HL-60 (cell line): Measurements from ENCODE around the gene TMEM182.

Source experiments
- GABPA ChIP-seq: IDR thresholded peaks from 2 replicates; pipeline ENCODE4 v1.6.1; 2012; ENCODE audit warnings: low read depth
- POLR2AphosphoS5 ChIP-seq: IDR thresholded peaks from 2 replicates; pipeline ENCODE4 v1.6.1; 2012; ENCODE audit warnings: low read depth
- SPI1 ChIP-seq: IDR thresholded peaks from 2 replicates; pipeline ENCODE4 v1.6.1; 2012; ENCODE audit warnings: low read depth, mild to moderate bottlenecking, borderline replicate concordance
- TF ChIP-seq, protein P1 (sequence below): IDR thresholded peaks from one replicate; pipeline ENCODE4 v1.5.1; 2011; ENCODE audit warnings: low read length, control low read depth, inconsistent platforms; ENCODE audit not compliant: insufficient read depth
- TF ChIP-seq, protein P2 (sequence below): IDR thresholded peaks from 2 replicates; pipeline ENCODE4 v1.6.1; 2012; ENCODE audit warnings: low read depth; ENCODE audit not compliant: insufficient replicate concordance

GRCh38 chr2:102784940-102785339, 23.1 kb downstream of the TMEM182 start:
- TF ChIP-seq, protein P1, sequence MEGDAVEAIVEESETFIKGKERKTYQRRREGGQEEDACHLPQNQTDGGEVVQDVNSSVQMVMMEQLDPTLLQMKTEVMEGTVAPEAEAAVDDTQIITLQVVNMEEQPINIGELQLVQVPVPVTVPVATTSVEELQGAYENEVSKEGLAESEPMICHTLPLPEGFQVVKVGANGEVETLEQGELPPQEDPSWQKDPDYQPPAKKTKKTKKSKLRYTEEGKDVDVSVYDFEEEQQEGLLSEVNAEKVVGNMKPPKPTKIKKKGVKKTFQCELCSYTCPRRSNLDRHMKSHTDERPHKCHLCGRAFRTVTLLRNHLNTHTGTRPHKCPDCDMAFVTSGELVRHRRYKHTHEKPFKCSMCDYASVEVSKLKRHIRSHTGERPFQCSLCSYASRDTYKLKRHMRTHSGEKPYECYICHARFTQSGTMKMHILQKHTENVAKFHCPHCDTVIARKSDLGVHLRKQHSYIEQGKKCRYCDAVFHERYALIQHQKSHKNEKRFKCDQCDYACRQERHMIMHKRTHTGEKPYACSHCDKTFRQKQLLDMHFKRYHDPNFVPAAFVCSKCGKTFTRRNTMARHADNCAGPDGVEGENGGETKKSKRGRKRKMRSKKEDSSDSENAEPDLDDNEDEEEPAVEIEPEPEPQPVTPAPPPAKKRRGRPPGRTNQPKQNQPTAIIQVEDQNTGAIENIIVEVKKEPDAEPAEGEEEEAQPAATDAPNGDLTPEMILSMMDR = no peak
- no peak for TF ChIP-seq GABPA
- no peak for TF ChIP-seq POLR2AphosphoS5
- TF ChIP-seq, protein P2, sequence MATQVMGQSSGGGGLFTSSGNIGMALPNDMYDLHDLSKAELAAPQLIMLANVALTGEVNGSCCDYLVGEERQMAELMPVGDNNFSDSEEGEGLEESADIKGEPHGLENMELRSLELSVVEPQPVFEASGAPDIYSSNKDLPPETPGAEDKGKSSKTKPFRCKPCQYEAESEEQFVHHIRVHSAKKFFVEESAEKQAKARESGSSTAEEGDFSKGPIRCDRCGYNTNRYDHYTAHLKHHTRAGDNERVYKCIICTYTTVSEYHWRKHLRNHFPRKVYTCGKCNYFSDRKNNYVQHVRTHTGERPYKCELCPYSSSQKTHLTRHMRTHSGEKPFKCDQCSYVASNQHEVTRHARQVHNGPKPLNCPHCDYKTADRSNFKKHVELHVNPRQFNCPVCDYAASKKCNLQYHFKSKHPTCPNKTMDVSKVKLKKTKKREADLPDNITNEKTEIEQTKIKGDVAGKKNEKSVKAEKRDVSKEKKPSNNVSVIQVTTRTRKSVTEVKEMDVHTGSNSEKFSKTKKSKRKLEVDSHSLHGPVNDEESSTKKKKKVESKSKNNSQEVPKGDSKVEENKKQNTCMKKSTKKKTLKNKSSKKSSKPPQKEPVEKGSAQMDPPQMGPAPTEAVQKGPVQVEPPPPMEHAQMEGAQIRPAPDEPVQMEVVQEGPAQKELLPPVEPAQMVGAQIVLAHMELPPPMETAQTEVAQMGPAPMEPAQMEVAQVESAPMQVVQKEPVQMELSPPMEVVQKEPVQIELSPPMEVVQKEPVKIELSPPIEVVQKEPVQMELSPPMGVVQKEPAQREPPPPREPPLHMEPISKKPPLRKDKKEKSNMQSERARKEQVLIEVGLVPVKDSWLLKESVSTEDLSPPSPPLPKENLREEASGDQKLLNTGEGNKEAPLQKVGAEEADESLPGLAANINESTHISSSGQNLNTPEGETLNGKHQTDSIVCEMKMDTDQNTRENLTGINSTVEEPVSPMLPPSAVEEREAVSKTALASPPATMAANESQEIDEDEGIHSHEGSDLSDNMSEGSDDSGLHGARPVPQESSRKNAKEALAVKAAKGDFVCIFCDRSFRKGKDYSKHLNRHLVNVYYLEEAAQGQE = no peak
- TF ChIP-seq SPI1 = no peak
